Vagina (tissue), 2 donors: Measurements from ENCODE around the gene RELA. TPM values are rescaled to one million over a fixed set of nuclear protein-coding genes. Genes with fewer than 3 reads are reported as not detected.

Experiments used
- DNase-seq, 2 donors: peaks; one replicate each; pipeline ENCODE4 v3.0.0-alpha.2; 2017; ENCODE audit errors: extremely low spot score in 2 of 2
- H3K27ac ChIP-seq: fragments of 200-600 bp; sonication (generic); one replicate; pipeline ENCODE4 v1.5.1; 2019
- H3K27me3 ChIP-seq: fragments of 200-600 bp; sonication (generic); one replicate; pipeline ENCODE4 v1.5.1; 2019
- H3K36me3 ChIP-seq, 2 donors: fragments of 200-600 bp; sonication (generic); one replicate each; pipeline ENCODE4 v1.5.1; 2017 to 2019
- H3K4me1 ChIP-seq: fragments of 200-600 bp; sonication (generic); one replicate; pipeline ENCODE4 v1.5.1; 2019
- H3K4me3 ChIP-seq, 2 donors: fragments of 200-600 bp; sonication (generic); 1 replicate in 1 of 2; 2 replicates in 1 of 2; pipeline ENCODE4 v1.5.1; 2016 to 2019
- H3K9me3 ChIP-seq: fragments of 200-600 bp; sonication (generic); one replicate; pipeline ENCODE4 v1.5.1; 2019
- CTCF ChIP-seq, 3 experiments: fragments of 450-650 bp in 2 of 3; fragments of 200-600 bp in 1 of 3; sonication (generic) in 1 of 3; IDR thresholded peaks; one replicate each; pipeline ENCODE4 v1.5.1; 2017 to 2019; ENCODE audit warnings: antibody characterized with exemption in 3 of 3, mild to moderate bottlenecking in 2 of 3, moderate library complexity in 2 of 3
- POLR2A ChIP-seq, 2 donors: fragments of 450-650 bp; IDR thresholded peaks; one replicate each; pipeline ENCODE4 v1.6.1; 2017; ENCODE audit warnings: antibody characterized with exemption in 2 of 2, mild to moderate bottlenecking in 2 of 2, moderate library complexity in 2 of 2
- POLR2AphosphoS5 ChIP-seq, 2 donors: sonication (generic); formaldehyde crosslinking; IDR thresholded peaks; one replicate each; pipeline ENCODE4 v1.9.0; 2017; ENCODE audit warnings: antibody characterized with exemption in 2 of 2, mild to moderate bottlenecking in 2 of 2, low read depth in 1 of 2; ENCODE audit not compliant: insufficient read depth in 1 of 2
- intact Hi-C: fragments of 100-400 bp; cut with DNase I; formaldehyde crosslinking; loops from one replicate; pipeline ENCODE4 v1.15.1; 2023
- total RNA-seq: library from RNA; depleted of rRNA; stranded (reverse); fragments of >200 nt; gene quantifications from one replicate; pipeline ENCODE4 v1.2.3, GENCODE V29; 2016

RELA gene
- total RNA-seq, 1 donor from 2014 or later: 59.2 TPM

DNA sequence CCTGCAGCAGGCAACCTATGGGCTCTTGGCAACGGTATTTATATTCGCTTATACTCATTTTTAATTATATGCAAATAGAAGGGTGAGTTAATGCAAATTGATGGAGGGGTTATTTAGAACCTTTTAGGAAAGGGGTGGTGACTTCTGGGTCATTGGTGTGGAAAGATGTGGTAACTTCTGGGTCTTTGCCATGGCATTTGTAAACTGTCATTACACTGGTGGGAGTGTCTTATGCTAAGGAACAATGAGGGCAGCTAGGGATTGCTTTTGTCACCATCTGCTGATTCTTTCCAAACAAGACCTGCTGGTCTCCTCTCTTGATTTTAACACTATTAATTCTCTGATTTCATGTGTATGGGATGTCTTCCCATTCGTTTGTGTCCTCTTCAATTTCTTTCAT lies 37.7 kb upstream of the RELA start:
- intact Hi-C loops: loop anchor here (10.0 kb wide), 1 partner anchor 284 kb away; no protein-coding TSS in a partner anchor
- H3K27me3 ChIP-seq: no peaks in the 10 kb centered on the region
- H3K27ac ChIP-seq: no peak overlapping the region
- no peak for TF ChIP-seq CTCF (IDR thresholded peaks at IDR 0.05)
- H3K4me1 ChIP-seq: no peaks in the 10 kb centered on the region
- DNase-seq: no peak
- no peaks in the 10 kb centered on the region for H3K9me3 ChIP-seq
- H3K36me3 ChIP-seq: no peaks in the 10 kb centered on the region
- H3K4me3 ChIP-seq: no peak overlapping the region

- Histone ChIP-seq H3K27ac (no peak overlapping the region), H3K27me3 (no peaks in the 10 kb centered on the region), H3K9me3 (no peaks in the 10 kb centered on the region), H3K4me1 (no peaks in the 10 kb centered on the region), H3K4me3 (no peak overlapping the region), H3K36me3 (no peaks in the 10 kb centered on the region)
- intact Hi-C loops: no loop called here
- TF ChIP-seq POLR2AphosphoS5 (IDR thresholded peaks at IDR 0.05; ENCODE audit: insufficient read depth in 1 of 2, low read depth in 1 of 2) (no peak), POLR2A (IDR thresholded peaks at IDR 0.05) (no peak), CTCF (IDR thresholded peaks at IDR 0.05) (no peak)
- no peak for DNase-seq
These were observed 36.6 kb upstream of the RELA start for GRCh38 chr11:65699306-65699705.

DNA sequence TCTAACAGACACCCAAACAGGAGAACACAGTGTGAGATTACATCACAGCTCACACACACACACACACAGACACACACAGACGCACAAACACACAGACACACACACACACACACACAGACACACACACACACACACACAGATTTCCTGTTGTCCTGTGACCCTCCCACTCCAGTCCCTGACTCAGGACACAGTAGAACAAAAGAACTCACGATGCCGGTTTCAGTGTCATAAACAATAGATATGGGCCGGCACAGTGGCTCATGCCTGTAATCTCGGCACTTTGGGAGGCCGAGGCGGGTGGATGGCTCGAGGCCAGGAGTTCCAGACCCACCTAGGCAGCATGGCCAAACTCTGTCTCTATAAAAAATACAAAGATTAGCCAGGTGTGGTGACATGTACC lies 35.5 kb upstream of the RELA start:
- H3K9me3 ChIP-seq: no peaks in the 10 kb centered on the region
- H3K4me3 ChIP-seq: no peak overlapping the region
- DNase-seq: no peak
- H3K27ac ChIP-seq: no peak overlapping the region
- no peaks in the 10 kb centered on the region for H3K27me3 ChIP-seq
- no peaks in the 10 kb centered on the region for H3K36me3 ChIP-seq
- TF ChIP-seq POLR2AphosphoS5 (IDR thresholded peaks at IDR 0.05; ENCODE audit: insufficient read depth in 1 of 2, low read depth in 1 of 2): no peak
- TF ChIP-seq CTCF (IDR thresholded peaks at IDR 0.05): no peak
- no peak for TF ChIP-seq POLR2A (IDR thresholded peaks at IDR 0.05)
- intact Hi-C loops: no loop called here
- no peaks in the 10 kb centered on the region for H3K4me1 ChIP-seq

DNA sequence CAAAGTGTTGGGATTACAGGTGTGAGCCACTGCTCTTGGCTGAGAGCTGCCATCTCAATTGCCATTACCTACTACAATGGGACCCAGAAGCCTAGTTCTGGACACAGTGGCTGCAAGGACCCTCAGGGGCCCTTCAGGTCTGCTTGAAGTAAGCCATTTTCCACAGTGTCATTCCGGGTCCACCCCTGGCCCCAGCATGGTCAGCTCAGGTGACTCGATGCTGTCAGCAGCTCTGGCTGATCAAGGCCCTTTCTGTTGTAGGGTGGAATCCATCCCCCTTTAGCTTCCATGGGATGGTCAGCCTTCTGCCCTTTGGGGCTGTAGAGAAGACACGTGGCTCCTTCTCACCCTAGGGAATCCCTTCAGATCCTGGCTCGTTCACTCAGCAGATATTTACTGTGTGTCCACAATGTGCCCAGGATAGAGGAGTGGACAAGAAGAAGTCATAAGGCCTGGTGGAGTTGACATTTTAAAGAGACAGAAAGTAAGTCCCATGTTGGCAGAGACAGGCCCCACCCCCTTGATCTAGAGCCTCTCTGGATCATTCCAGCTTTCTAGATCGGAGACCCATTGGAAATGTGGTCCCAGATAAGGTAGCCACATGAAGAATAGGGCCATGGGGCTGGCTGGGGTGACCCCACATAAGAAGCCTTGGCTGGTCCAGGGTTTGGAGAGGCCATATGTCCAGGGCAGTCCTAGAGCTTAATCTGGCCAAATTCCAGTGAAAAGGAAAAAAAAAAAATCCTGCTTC lies 34.3 kb upstream of the RELA start:
- TF ChIP-seq POLR2AphosphoS5 (IDR thresholded peaks at IDR 0.05; ENCODE audit: insufficient read depth in 1 of 2, low read depth in 1 of 2) (no peak), CTCF (IDR thresholded peaks at IDR 0.05) (no peak), POLR2A (IDR thresholded peaks at IDR 0.05) (no peak)
- Histone ChIP-seq H3K4me3 (no peak overlapping the region), H3K9me3 (no peaks in the 10 kb centered on the region), H3K36me3 (no peaks in the 10 kb centered on the region), H3K27ac (no peak overlapping the region), H3K4me1 (no peaks in the 10 kb centered on the region), H3K27me3 (no peaks in the 10 kb centered on the region)
- DNase-seq: no peak
- intact Hi-C loops: no loop called here

- no peak for DNase-seq
These were observed 32.9 kb upstream of the RELA start for GRCh38 chr11:65695459-65696241.

More at GRCh38 chr11:65695459-65696241, 32.9 kb upstream of the RELA start:
- no peaks in the 10 kb centered on the region for H3K4me1 ChIP-seq
- no peaks in the 10 kb centered on the region for H3K36me3 ChIP-seq
- no peak overlapping the region for H3K27ac ChIP-seq
- no peaks in the 10 kb centered on the region for H3K9me3 ChIP-seq
- intact Hi-C loops: no loop called here
- no peak for TF ChIP-seq POLR2A (IDR thresholded peaks at IDR 0.05)
- TF ChIP-seq CTCF (IDR thresholded peaks at IDR 0.05): no peak
- no peak for TF ChIP-seq POLR2AphosphoS5 (IDR thresholded peaks at IDR 0.05; ENCODE audit: insufficient read depth in 1 of 2, low read depth in 1 of 2)
- no peak overlapping the region for H3K4me3 ChIP-seq
- H3K27me3 ChIP-seq: no peaks in the 10 kb centered on the region
